Measurements from ENCODE around the gene MAGEA2B.
"Not testable (repeated sequence)": the region's sequence is repeated elsewhere in the genome, so short reads cannot be mapped to it uniquely, and the experiment has no call there.

MAGEA2B gene, protein sequence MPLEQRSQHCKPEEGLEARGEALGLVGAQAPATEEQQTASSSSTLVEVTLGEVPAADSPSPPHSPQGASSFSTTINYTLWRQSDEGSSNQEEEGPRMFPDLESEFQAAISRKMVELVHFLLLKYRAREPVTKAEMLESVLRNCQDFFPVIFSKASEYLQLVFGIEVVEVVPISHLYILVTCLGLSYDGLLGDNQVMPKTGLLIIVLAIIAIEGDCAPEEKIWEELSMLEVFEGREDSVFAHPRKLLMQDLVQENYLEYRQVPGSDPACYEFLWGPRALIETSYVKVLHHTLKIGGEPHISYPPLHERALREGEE

DNA sequence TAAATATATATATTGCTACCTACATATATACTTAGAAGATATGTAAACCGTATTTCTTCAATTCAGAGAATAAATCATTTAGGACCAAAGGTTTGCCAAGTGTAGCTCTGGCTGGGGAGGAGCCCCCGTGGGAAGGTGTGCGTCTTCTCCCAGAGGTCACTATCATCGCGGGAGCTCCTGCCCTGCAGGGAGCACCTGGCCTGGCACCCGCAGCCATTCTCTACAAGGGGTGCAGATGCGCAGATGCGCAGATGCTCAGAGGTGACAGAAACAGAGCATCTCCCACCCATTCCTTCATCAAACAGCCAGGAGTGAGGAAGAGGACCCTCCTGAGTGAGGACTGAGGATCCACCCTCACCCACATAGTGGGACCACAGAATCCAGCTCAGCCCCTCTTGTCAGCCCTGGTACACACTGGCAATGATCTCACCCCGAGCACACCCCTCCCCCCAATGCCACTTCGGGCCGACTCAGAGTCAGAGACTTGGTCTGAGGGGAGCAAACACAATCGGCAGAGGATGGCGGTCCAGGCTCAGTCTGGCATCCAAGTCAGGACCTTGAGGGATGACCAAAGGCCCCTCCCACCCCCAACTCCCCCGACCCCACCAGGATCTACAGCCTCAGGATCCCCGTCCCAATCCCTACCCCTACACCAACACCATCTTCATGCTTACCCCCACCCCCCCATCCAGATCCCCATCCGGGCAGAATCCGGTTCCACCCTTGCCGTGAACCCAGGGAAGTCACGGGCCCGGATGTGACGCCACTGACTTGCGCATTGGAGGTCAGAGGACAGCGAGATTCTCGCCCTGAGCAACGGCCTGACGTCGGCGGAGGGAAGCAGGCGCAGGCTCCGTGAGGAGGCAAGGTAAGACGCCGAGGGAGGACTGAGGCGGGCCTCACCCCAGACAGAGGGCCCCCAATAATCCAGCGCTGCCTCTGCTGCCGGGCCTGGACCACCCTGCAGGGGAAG, at the start of gene MAGEA2B:
Gene MAGEA2B (plus strand): TSS at position 814 of the 973 bp plus-strand sequence. CDS start 2,479 bp downstream, outside the sequence.
- not testable (repeated sequence) for DNase-seq

DNA sequence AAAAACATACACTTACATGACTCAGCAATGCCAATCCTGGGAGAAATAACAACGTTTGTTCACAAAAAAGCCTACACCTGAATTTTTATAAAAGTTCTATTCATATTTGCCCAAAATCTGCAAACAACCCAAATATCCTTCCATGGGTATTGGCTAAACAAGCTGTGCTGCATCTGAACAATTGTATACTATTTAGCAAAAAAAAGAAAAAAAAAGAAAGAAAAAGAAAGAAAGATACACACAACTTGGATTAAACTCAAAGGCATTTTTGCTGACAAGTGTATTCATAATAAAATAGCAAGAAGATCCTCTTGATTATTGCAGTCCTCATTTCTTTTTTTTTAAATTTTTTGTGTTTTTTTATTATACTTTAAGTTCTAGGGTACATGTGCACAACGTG, 40.3 kb upstream of the MAGEA2B start:
- no peak for DNase-seq

DNA sequence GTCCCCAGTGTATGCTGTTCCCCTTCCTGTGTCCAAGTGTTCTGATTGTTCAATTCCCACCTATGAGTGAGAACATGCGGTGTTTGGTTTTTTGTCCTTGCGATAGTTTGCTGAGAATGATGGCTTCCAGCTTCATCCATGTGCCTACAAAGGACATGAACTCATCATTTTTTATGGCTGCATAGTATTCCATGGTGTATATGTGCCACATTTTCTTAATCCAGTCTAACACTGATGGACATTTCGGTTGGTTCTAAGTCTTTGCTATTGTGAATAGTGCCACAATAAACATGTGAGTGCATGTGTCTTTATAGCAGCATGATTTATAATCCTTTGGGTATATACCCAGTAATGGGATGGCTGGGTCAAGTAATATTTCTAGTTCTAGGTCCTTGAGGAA, 39.8 kb upstream of the MAGEA2B start:
- DNase-seq, result not testable (repeated sequence)

DNA sequence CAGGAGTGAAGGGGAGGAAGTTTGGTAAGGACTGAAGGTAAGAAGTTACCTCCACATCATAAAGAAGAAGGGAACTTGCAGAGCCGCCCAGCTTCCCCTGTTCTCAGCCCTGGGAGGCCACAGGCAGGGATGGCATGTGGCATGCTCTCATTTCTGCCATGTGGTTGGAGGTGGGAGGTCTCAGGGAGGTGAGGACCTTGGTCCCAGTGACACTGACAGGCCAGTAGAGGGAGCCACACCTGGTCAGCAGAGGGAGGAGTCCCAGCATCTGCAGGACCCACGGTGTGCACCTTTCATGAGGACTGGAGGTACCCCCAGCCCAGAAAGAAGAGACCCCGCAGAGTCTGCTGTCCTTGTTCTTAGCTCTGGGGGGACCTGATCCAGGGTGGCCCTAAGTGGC, 33.4 kb upstream of the MAGEA2B start:
- not testable (repeated sequence) for DNase-seq

DNA sequence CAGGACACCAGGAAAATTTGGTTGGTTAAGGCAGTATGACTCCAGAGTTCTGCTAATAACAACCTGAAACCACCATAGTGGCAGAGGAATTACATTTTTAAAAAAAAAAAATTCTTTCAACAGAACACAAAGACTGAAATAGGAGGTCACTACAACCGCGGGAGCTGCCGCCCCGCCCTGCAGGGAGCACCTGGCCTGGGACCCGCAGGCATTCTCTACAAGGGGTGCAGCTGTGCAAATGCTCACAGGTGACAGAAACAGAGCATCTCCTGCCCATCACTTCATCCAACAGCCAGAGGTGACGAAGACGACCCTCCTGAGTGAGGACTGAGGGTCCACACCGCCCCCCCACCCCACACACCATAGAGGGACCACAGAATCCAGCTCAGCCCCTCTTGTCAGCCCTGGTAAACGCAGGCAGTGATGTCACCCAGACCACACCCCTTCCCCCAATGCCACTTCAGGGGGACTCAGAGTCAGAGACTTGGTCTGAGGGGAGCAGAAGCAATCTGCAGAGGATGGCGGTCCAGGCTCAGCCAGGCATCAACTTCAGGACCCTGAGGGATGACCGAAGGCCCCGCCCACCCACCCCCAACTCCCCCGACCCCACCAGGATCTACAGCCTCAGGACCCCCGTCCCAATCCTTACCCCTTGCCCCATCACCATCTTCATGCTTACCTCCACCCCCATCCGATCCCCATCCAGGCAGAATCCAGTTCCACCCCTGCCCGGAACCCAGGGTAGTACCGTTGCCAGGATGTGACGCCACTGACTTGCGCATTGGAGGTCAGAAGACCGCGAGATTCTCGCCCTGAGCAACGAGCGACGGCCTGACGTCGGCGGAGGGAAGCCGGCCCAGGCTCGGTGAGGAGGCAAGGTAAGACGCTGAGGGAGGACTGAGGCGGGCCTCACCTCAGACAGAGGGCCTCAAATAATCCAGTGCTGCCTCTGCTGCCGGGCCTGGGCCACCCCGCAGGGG, 16.2 kb upstream of the MAGEA2B start, which contains the start of gene MAGEA3:
Gene MAGEA3 (plus strand): TSS at position 843 of the 980 bp plus-strand sequence. CDS start 2,039 bp downstream, outside the sequence.
- not testable (repeated sequence) for DNase-seq

DNA sequence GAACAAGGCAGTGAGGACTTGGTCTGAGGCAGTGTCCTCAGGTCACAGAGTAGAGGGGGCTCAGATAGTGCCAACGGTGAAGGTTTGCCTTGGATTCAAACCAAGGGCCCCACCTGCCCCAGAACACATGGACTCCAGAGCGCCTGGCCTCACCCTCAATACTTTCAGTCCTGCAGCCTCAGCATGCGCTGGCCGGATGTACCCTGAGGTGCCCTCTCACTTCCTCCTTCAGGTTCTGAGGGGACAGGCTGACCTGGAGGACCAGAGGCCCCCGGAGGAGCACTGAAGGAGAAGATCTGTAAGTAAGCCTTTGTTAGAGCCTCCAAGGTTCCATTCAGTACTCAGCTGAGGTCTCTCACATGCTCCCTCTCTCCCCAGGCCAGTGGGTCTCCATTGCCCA, 14.0 kb upstream of the MAGEA2B start:
- not testable (repeated sequence) for DNase-seq

DNA sequence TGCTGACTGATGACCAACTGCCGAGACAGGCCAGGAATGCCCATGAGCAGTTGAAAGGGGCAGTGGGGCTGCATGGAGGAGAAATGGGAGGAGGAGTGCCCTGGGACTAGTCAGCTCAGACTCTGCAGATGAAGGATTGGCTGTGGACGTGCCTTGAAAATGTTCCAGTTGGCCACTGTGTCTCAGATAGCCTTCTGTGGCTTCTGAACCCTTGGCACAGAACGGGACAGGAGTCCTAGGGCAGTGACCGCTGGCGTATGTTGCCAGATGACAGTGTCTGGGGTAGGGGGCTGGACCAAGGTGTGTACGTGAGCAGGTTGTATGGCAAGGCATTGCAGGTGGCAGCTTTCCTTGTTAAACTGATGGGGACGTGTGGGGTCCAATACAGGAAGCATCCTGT, 7.9 kb upstream of the MAGEA2B start:
- DNase-seq, result not testable (repeated sequence)

DNA sequence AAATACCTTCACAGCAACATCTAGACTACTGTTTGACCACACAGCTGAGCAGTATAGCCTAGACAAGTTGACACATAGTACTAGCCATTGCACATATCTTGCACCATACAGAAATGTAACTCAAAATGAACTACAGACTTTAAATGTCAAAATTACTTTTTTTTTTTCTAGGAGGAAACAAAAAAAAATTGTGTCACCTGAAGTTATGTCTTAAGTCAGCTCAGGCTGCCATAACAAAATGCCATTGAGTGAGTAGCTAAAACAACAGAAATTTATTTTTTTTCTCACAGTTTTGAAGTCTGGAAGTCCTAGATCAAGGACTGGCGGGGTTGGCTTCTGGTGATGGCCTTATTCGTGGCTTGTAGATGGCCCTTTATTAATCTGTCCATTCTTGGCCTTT, 5.3 kb upstream of the MAGEA2B start, which contains the start of gene CSAG2:
Gene CSAG2 (minus strand): TSS at position 101 of the 400 bp plus-strand sequence. CDS start 161 bp downstream, outside the sequence.
- not testable (repeated sequence) for DNase-seq

DNA sequence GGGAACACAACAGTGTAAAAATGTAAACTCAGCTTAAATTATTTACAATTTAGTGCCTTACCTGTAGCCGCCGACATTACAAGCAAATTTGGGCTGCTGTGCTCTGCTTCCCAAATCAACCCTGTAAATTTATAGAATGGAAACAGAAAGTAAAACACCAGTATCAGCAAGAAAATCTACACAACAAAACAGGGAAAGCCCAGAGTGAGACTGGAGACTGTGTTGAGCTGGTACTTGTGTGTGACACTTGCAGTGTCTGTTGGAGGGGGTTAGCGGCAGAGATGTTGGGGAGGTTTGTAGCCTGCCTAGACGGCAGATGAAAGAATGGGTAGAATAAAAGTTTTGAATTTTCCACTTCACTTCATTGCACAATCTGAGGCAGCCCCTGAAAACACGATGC, 1.2 kb upstream of the MAGEA2B start:
- not testable (repeated sequence) for DNase-seq

DNA sequence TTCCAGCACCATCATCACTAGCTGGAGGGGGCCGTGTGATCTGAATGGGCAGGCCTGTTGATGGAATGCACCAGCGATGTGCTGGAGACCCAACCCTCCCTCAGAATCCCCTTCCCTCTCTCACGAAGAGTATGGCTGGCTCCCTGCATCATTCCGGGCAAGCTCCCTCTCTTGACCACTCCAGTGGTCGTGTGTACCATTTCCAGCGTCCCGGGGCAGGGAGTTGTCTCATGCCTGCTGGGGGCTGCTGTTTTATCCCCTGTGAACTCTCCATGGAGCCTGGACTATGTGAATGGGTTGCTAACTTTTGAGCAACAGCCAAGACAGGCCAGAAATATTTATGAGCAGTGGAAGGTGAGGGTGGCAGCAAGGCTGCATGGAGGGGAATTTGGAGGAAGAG, 11.0 kb downstream of the MAGEA2B start:
- DNase-seq, result no peak

DNA sequence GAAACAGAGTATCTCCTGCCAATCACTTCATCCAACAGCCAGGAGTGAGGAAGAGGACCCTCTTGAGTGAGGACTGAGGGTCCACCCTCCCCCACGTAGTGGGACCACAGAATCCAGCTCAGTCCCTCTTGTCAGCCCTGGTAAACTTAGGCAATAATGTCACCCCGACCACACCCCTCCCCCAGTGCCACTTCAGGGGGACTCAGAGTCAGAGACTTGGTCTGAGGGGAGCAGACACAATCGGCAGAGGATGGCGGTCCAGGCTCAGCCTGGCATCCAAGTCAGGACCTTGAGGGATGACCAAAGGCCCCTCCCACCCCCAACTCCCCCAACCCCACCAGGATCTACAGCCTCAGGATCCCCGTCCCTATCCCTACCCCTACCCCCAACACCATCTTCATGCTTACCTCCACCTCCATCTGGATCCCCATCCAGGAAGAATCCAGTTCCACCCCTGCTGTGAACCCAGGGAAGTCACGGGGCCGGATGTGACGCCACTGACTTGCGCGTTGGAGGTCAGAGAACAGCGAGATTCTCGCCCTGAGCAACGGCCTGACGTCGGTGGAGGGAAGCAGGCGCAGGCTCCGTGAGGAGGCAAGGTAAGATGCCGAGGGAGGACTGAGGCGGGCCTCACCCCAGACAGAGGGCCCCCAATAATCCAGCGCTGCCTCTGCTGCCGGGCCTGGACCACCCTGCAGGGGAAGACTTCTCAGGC, 19.0 kb downstream of the MAGEA2B start, which contains the start of the genes CSAG1 and MAGEA12:
Gene CSAG1 (minus strand): TSS at position 461 of the 715 bp plus-strand sequence. CDS start 1,261 bp downstream, outside the sequence.
Gene MAGEA12 (plus strand): TSS at position 497 of the 715 bp plus-strand sequence. CDS start 2,405 bp downstream, outside the sequence.
- no peak for DNase-seq

DNA sequence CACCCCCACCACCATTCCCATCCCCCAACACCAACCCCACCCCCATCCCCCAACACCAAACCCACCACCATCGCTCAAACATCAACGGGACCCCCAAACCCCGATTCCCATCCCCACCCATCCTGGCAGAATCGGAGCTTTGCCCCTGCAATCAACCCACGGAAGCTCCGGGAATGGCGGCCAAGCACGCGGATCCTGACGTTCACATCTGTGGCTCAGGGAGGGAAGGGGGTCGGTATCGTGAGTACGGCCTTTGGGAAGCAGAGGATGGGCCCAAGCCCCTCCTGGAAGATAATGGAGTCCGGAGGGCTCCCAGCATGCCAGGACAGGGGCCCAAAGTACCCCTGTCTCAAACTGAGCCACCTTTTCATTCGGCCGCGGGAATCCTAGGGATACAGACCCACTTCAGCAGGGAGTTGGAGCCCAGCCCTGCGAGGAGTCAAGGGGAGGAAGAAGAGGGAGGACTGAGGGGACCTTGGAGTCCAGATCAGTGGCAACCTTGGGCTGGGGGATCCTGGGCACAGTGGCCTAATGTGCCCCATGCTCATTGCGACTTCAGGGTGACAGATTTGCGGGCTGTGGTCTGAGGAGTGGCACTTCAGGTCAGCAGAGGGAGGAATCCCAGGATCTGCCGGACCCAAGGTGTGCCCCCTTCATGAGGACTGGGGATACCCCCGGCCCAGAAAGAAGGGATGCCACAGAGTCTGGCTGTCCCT, 19.9 kb downstream of the MAGEA2B start:
- not testable (repeated sequence) for DNase-seq

DNA sequence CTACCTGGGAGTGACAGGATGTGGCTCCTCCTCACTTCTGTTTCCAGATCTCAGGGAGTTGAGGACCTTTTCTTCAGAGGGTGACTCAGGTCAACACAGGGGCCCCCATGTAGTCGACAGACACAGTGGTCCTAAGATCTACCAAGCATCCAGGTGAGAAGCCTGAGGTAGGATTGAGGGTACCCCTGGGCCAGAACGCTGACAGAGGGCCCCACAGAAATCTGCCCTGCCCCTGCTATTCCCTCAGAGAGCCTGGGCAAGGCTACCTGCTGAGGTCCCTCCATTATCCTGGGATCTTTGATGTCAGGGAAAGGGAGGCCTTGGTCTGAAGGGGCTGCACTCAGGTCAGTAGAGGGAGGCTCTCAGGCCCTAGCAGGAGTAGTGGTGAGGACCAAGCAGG, 20.7 kb downstream of the MAGEA2B start:
- DNase-seq, result no peak

DNA sequence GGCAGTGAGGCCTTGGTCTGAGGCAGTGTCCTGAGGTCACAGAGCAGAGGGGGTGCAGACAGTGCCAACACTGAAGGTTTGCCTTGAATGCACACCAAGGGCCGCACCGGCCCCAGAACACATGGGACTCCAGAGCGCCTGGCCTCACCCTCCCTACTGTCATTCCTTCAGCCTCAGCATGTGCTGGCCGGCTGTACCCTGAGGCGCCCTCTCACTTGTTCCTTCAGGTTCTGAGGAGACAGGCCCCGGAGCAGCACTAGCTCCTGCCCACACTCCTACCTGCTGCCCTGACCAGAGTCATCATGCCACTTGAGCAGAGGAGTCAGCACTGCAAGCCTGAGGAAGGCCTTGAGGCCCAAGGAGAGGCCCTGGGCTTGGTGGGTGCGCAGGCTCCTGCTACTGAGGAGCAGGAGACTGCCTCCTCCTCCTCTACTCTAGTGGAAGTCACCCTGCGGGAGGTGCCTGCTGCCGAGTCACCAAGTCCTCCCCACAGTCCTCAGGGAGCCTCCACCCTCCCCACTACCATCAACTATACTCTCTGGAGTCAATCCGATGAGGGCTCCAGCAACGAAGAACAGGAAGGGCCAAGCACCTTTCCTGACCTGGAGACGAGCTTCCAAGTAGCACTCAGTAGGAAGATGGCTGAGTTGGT, 21.6 kb downstream of the MAGEA2B start:
- no peak for DNase-seq

DNA sequence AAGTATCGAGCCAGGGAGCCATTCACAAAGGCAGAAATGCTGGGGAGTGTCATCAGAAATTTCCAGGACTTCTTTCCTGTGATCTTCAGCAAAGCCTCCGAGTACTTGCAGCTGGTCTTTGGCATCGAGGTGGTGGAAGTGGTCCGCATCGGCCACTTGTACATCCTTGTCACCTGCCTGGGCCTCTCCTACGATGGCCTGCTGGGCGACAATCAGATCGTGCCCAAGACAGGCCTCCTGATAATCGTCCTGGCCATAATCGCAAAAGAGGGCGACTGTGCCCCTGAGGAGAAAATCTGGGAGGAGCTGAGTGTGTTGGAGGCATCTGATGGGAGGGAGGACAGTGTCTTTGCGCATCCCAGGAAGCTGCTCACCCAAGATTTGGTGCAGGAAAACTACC, 22.1 kb downstream of the MAGEA2B start:
- not testable (repeated sequence) for DNase-seq

DNA sequence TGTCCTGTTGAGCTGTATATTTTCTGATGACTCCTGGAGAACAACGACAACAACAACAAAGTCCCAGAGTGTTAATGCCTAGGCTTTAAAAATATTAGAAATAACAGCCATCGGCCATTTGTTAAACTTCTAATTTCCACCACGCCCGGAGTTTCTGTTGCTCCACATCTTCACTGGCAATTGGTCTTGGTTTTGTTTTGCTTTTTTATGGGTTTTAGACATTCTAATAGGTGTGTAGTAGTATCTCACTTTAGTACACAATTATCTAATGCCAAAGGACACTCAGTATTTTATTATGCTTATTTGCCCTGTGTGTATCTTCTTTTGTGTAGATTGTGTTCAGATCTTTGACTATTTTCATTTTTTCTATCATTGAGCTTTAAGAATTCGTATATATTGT, 24.1 kb downstream of the MAGEA2B start:
- DNase-seq, result no peak

DNA sequence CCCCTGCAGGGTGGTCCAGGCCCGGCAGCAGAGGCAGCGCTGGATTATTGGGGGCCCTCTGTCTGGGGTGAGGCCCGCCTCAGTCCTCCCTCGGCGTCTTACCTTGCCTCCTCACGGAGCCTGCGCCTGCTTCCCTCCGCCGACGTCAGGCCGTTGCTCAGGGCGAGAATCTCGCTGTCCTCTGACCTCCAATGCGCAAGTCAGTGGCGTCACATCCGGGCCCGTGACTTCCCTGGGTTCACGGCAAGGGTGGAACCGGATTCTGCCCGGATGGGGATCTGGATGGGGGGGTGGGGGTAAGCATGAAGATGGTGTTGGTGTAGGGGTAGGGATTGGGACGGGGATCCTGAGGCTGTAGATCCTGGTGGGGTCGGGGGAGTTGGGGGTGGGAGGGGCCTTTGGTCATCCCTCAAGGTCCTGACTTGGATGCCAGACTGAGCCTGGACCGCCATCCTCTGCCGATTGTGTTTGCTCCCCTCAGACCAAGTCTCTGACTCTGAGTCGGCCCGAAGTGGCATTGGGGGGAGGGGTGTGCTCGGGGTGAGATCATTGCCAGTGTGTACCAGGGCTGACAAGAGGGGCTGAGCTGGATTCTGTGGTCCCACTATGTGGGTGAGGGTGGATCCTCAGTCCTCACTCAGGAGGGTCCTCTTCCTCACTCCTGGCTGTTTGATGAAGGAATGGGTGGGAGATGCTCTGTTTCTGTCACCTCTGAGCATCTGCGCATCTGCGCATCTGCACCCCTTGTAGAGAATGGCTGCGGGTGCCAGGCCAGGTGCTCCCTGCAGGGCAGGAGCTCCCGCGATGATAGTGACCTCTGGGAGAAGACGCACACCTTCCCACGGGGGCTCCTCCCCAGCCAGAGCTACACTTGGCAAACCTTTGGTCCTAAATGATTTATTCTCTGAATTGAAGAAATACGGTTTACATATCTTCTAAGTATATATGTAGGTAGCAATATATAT, 39.5 kb downstream of the MAGEA2B start, which contains the start of gene MAGEA2:
Gene MAGEA2 (minus strand): TSS at position 157 of the 965 bp plus-strand sequence. CDS start 2,479 bp downstream, outside the sequence.
- not testable (repeated sequence) for DNase-seq

DNA sequence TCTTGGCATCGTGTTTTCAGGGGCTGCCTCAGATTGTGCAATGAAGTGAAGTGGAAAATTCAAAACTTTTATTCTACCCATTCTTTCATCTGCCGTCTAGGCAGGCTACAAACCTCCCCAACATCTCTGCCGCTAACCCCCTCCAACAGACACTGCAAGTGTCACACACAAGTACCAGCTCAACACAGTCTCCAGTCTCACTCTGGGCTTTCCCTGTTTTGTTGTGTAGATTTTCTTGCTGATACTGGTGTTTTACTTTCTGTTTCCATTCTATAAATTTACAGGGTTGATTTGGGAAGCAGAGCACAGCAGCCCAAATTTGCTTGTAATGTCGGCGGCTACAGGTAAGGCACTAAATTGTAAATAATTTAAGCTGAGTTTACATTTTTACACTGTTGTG, 40.4 kb downstream of the MAGEA2B start:
- DNase-seq, result not testable (repeated sequence)

Measured in NCI-H524 treated with DMSO at 0.1 percent for 48 hours (cell line).